ENCODE data around the gene CDR2L. TPM values are rescaled to one million over a fixed set of nuclear protein-coding genes. Genes with fewer than 3 reads are reported as not detected.
A peak's percentile ranks its signal among the peaks of the same experiment; 100 is the strongest.

CDR2L gene
- total RNA-seq, 4 donors from 2014 or later: 7.4 to 80.7 (median 53.9) TPM

DNA sequence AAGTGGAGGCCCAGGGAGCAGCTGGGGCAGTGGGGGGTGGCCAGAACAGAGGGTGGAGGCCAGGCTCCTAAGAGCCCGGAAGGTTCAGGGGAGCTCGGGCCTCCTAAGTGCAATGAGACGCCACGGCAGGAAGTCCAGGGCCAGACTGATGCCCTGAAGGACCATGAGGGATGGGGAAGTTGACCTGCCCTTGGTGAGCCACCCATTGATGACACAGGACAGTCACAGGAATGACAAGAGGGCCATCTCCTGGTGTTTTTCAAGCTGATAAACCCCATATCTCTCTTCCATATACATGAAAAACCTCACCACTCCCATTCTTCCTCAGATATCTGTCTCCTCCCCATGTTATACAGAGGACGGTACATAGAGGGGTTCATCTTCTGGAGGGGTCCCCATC lies 19.2 kb downstream of the CDR2L start:
- H3K27ac ChIP-seq: no peak overlapping the region
- no peaks in the 10 kb centered on the region for H3K9me3 ChIP-seq
- no peak overlapping the region for H3K4me3 ChIP-seq
- H3K27me3 ChIP-seq: no peaks in the 10 kb centered on the region
- DNase-seq: no peak
- TF ChIP-seq, protein P1, sequence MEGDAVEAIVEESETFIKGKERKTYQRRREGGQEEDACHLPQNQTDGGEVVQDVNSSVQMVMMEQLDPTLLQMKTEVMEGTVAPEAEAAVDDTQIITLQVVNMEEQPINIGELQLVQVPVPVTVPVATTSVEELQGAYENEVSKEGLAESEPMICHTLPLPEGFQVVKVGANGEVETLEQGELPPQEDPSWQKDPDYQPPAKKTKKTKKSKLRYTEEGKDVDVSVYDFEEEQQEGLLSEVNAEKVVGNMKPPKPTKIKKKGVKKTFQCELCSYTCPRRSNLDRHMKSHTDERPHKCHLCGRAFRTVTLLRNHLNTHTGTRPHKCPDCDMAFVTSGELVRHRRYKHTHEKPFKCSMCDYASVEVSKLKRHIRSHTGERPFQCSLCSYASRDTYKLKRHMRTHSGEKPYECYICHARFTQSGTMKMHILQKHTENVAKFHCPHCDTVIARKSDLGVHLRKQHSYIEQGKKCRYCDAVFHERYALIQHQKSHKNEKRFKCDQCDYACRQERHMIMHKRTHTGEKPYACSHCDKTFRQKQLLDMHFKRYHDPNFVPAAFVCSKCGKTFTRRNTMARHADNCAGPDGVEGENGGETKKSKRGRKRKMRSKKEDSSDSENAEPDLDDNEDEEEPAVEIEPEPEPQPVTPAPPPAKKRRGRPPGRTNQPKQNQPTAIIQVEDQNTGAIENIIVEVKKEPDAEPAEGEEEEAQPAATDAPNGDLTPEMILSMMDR (IDR thresholded peaks at IDR 0.05): peak in 3 of 6 experiments; percentile 37 to 46 (median 43)
- TF ChIP-seq POLR2A (IDR thresholded peaks at IDR 0.05): no peak
- peaks cover 0 to 29% (median 0%) of the 10 kb centered on the region in 3 donors for H3K36me3 ChIP-seq
- H3K4me1 ChIP-seq: peaks cover 0 to 6% (median 0%) of the 10 kb centered on the region in 4 donors

- no peak for TF ChIP-seq POLR2A (IDR thresholded peaks at IDR 0.05)
- TF ChIP-seq, protein P1 (IDR thresholded peaks at IDR 0.05): no peak
- peaks cover 0 to 15% (median 0%) of the 10 kb centered on the region in 3 donors for H3K36me3 ChIP-seq
- H3K4me3 ChIP-seq: no peak overlapping the region
- DNase-seq: no peak
- no peaks in the 10 kb centered on the region for H3K9me3 ChIP-seq
- peaks cover 0 to 16% (median 5%) of the 10 kb centered on the region in 4 donors for H3K4me1 ChIP-seq
- no peak overlapping the region for H3K27ac ChIP-seq
- H3K27me3 ChIP-seq: no peaks in the 10 kb centered on the region
Measured at GRCh38 chr17:75008373-75008772, 20.9 kb downstream of the CDR2L start.

GRCh38 chr17:75009139-75009724 lies 21.8 kb downstream of the CDR2L start:
- no peak for DNase-seq
- Histone ChIP-seq H3K36me3 (peaks cover 0 to 6% (median 0%) of the 10 kb centered on the region in 3 donors), H3K9me3 (no peaks in the 10 kb centered on the region), H3K27me3 (no peaks in the 10 kb centered on the region), H3K4me3 (no peak overlapping the region), H3K27ac (no peak overlapping the region), H3K4me1 (peaks cover 0 to 23% (median 7%) of the 10 kb centered on the region in 4 donors)
- TF ChIP-seq, protein P1 (IDR thresholded peaks at IDR 0.05): no peak
- TF ChIP-seq POLR2A (IDR thresholded peaks at IDR 0.05): no peak

DNA sequence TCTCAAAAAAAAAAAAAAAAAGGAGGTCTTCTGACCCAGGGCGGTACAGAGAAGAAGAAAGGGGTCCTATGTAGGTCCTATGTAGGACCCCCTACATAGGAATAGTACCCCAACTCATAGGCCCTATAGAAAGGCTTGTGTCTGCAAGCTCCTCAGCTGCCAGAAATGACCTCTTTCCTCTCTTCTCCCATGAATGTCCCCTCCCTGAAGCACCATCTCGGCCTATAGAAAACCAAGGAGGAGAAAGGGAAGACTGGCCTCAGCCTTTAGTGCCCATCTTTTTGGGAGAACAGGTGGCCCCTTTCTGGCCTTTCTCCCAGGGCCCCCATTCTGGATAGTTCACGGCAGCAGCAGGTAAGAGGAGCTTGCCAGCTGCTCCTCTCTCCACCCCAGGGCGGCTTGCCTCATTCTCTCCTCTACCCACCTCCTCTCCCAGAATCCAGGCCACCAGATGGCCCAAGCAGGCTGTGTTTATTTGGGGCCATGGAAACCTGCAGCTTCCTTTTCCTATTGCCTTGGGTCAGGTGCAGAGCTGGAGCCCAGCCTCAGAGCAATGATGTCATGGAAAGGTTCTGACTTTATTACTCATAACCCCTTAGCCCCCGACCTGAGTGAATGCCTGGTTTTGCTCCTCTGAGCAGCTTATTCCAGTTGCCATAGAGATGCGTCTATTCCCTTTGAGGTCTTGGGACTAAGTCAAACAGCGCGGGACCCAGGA lies 23.4 kb downstream of the CDR2L start:
- no peaks in the 10 kb centered on the region for H3K27me3 ChIP-seq

GRCh38 chr17:75011401-75012095 lies 24.1 kb downstream of the CDR2L start:
- Histone ChIP-seq H3K27ac (peak overlapping the region; percentile 59 to 88 (median 80)), H3K4me3 (peak overlapping the region in 2 of 4 donors; percentile 92 to 94), H3K9me3 (no peaks in the 10 kb centered on the region), H3K27me3 (no peaks in the 10 kb centered on the region), H3K4me1 (peaks cover 0 to 23% (median 7%) of the 10 kb centered on the region in 4 donors), H3K36me3 (peaks cover 0 to 2% (median 0%) of the 10 kb centered on the region in 3 donors)
- TF ChIP-seq, protein P1 (IDR thresholded peaks at IDR 0.05): no peak
- no peak for TF ChIP-seq POLR2A (IDR thresholded peaks at IDR 0.05)
- DNase-seq: peak; percentile 18 to 61 (median 53)

More for the DNA sequence above, 23.4 kb downstream of the CDR2L start:
- peak overlapping the region in 2 of 4 donors; percentile 74 to 88 for H3K27ac ChIP-seq
- H3K9me3 ChIP-seq: no peaks in the 10 kb centered on the region
- DNase-seq: peak in 2 of 3 donors; percentile 52 to 59
- H3K4me3 ChIP-seq: no peak overlapping the region
- no peaks in the 10 kb centered on the region for H3K36me3 ChIP-seq
- H3K4me1 ChIP-seq: peaks cover 0 to 23% (median 7%) of the 10 kb centered on the region in 4 donors
- TF ChIP-seq, protein P1 (IDR thresholded peaks at IDR 0.05): no peak
- no peak for TF ChIP-seq POLR2A (IDR thresholded peaks at IDR 0.05)
